Pancreas (tissue), 10 donors: Measurements from ENCODE around the gene GPR52. TPM values are rescaled to one million over a fixed set of nuclear protein-coding genes. Genes with fewer than 3 reads are reported as not detected.

Experiments
- ATAC-seq, 4 donors: fragments of 200-7000 bp; cut with Tn5 transposase; one replicate each; pipeline versions ENCODE4 v1.8.0 to v1.9.1; 2020; ENCODE audit warnings: mild to moderate bottlenecking in 4 of 4, moderate library complexity in 4 of 4
- DNase-seq, 6 donors: peaks; one replicate each; pipeline ENCODE4 v3.0.0-alpha.2; 2020
- FAIRE-seq: peaks from 2 replicates; lab custom pipeline; 2012; peaks lifted over from hg19 to GRCh38; lab: Jason Lieb, UNC
- H3K27ac ChIP-seq, 4 donors: fragments of 200-600 bp; sonication (generic); 1 replicate in 3 of 4; 2 replicates in 1 of 4; pipeline versions ENCODE4 v1.5.0 to v1.8.0; 2020
- H3K27me3 ChIP-seq, 4 donors: fragments of 200-600 bp; one replicate each; pipeline ENCODE4 v1.8.0; 2021
- H3K36me3 ChIP-seq, 3 donors: fragments of 200-600 bp; sonication (generic) in 1 of 3; one replicate each; pipeline versions ENCODE4 v1.5.0 to v1.8.0; 2020 to 2021
- H3K4me1 ChIP-seq, 3 donors: fragments of 200-600 bp; one replicate each; pipeline ENCODE4 v1.8.0; 2021
- H3K4me3 ChIP-seq, 4 donors: fragments of 200-600 bp; sonication (generic) in 2 of 4; one replicate each; pipeline versions ENCODE4 v1.5.0 to v1.8.0; 2020 to 2021
- H3K9me3 ChIP-seq, 4 donors: fragments of 200-600 bp; one replicate each; pipeline ENCODE4 v1.8.0; 2021
- CTCF ChIP-seq, 4 donors: fragments of 200-600 bp; sonication (generic) in 3 of 4; IDR thresholded peaks; one replicate each; pipeline versions ENCODE4 v1.5.0 to v1.8.0; 2021; ENCODE audit warnings: antibody characterized with exemption in 4 of 4
- WGBS, 2 donors: extraction: QIAGEN DNeasy Blood & Tissue Kit; methylation state at CpG; one replicate each; pipeline ENCODE4 v1.1.7; 2013; 5-methylcytosine and 5-hydroxymethylcytosine counted together
- intact Hi-C, 3 donors: fragments of 100-400 bp; cut with DNase I; formaldehyde crosslinking; loops; one replicate each; pipeline versions ENCODE4 v1.11.1 to v1.14.2; 2022
- polyA plus RNA-seq, 2 donors: library from polyadenylated mRNA; stranded (reverse); fragments of 200-250 nt; gene quantifications; one replicate each; pipeline ENCODE4 v1.2.3, GENCODE V29; 2013
- total RNA-seq, 6 donors: library from RNA; stranded (reverse); fragmentation: NEBNext Ultra II Directional in 4 of 6; extraction: Animal tissue kit (Norgen Biotek cat#: 25700) in 4 of 6; gene quantifications; one replicate each; pipeline versions ENCODE4 v1.2.1 to v1.2.4, GENCODE V29; 2021 to 2023
- donor health status: healthy with polysubstance abuse.
- donor health status: DM: no; HTN: no; CAD: no; lungs with moderate emphysema.
- donor health status: DM: no; HTN: no; CAD: no.
- donor health status: control.
- donor health status: control.
- donor health status: Bipolar disorder and iron deficiency.
- donor health status: DM: yes; HTN: yes; CAD: no.
- donor health status: DM: no; HTN: no; CAD: no.
- donor health status: DM: no; HTN: no; CAD: no.
- donor health status: DM: yes; HTN: yes; CAD: no.

The GPR52 gene
- total RNA-seq (under 1 TPM; 0.39 to 0.94 (median 0.71) TPM), polyA plus RNA-seq (under 1 TPM in 1 of 2 donors, not detected in 1; 0.15 TPM)

GRCh38 chr1:174447866-174448530, at the start of gene GPR52:
Gene GPR52, plus strand, starts transcription at chr1:174447964. Its CDS starts 148 bp downstream, at chr1:174448112.
- 84 to 95% methylated on average over 10 to 11 of the region's 11 CpGs for WGBS, 2 donors
- Histone ChIP-seq H3K4me1 (no peaks in the 10 kb centered on the region), H3K9me3 (no peaks in the 10 kb centered on the region), H3K27me3 (no peaks in the 10 kb centered on the region), H3K4me3 (no peak within 1 kb of the TSS), H3K27ac (no peak within 1 kb of the TSS), H3K36me3 (no peaks in the 10 kb centered on the region)
- ATAC-seq (no peak), DNase-seq (no peak), FAIRE-seq (no peak)
- intact Hi-C loops: no loop called here
- TF ChIP-seq CTCF (IDR thresholded peaks at IDR 0.05): no peak

- H3K9me3 ChIP-seq: no peaks in the 10 kb centered on the region
- 97% methylated on average over 4 of the region's 4 CpGs for WGBS, 2 donors
- TF ChIP-seq CTCF (IDR thresholded peaks at IDR 0.05): no peak
- no peaks in the 10 kb centered on the region for H3K27me3 ChIP-seq
- DNase-seq (no peak), FAIRE-seq (no peak), ATAC-seq (no peak)
- H3K4me3 ChIP-seq: no peak overlapping the region
- H3K36me3 ChIP-seq: no peaks in the 10 kb centered on the region
- no peaks in the 10 kb centered on the region for H3K4me1 ChIP-seq
- intact Hi-C loops: no loop called here
- H3K27ac ChIP-seq: no peak overlapping the region
Measured at GRCh38 chr1:174398246-174398645, 49.5 kb upstream of the GPR52 start.

- no peak overlapping the region for H3K4me3 ChIP-seq
- DNase-seq (no peak), ATAC-seq (no peak), FAIRE-seq (no peak)
- no peak overlapping the region for H3K27ac ChIP-seq
- H3K4me1 ChIP-seq: no peaks in the 10 kb centered on the region
- intact Hi-C loops: no loop called here
- no peaks in the 10 kb centered on the region for H3K27me3 ChIP-seq
- no peak for TF ChIP-seq CTCF (IDR thresholded peaks at IDR 0.05)
- WGBS, 2 donors: 11 to 32% methylated on average over 1 of the region's 1 CpG
- no peaks in the 10 kb centered on the region for H3K36me3 ChIP-seq
- H3K9me3 ChIP-seq: no peaks in the 10 kb centered on the region
Measured at GRCh38 chr1:174399211-174399610, 48.6 kb upstream of the GPR52 start.

GRCh38 chr1:174401075-174401474, 46.7 kb upstream of the GPR52 start:
- intact Hi-C loops: no loop called here
- Histone ChIP-seq H3K36me3 (no peaks in the 10 kb centered on the region), H3K27me3 (no peaks in the 10 kb centered on the region), H3K4me1 (peaks cover 0 to 11% (median 0%) of the 10 kb centered on the region in 3 donors), H3K9me3 (no peaks in the 10 kb centered on the region), H3K27ac (no peak overlapping the region), H3K4me3 (no peak overlapping the region)
- DNase-seq: no peak
- WGBS, 2 donors: 90 to 95% methylated on average over 4 of the region's 4 CpGs
- no peak for FAIRE-seq
- TF ChIP-seq CTCF (IDR thresholded peaks at IDR 0.05): no peak
- ATAC-seq: no peak

GRCh38 chr1:174405219-174405618, 42.5 kb upstream of the GPR52 start:
- no peaks in the 10 kb centered on the region for H3K27me3 ChIP-seq
- H3K36me3 ChIP-seq: no peaks in the 10 kb centered on the region
- H3K27ac ChIP-seq: no peak overlapping the region
- intact Hi-C loops: no loop called here
- DNase-seq: no peak
- H3K4me3 ChIP-seq: no peak overlapping the region
- no peak for TF ChIP-seq CTCF (IDR thresholded peaks at IDR 0.05)
- peaks cover 0 to 11% (median 0%) of the 10 kb centered on the region in 3 donors for H3K4me1 ChIP-seq
- FAIRE-seq: no peak
- no peak for ATAC-seq
- 64 to 78% methylated on average over 1 of the region's 1 CpG for WGBS, 2 donors
- H3K9me3 ChIP-seq: no peaks in the 10 kb centered on the region
